ENCODE measurements around the gene CTNNBIP1. TPM values are rescaled to one million over a fixed set of nuclear protein-coding genes. Genes with fewer than 3 reads are reported as not detected.
A peak's percentile ranks its signal among the peaks of the same experiment; 100 is the strongest.

CTNNBIP1 gene
- total and polyA plus RNA-seq, 9 of the 15 experiments (the other 6 are each of a cell fraction or from before 2014, with no cell fraction given) = 0.65 to 29.2 (median 14.7) TPM

- Histone ChIP-seq H3K36me3 (ENCODE audit: control insufficient read depth, insufficient read depth, low read length) (no peaks in the 10 kb centered on the region), H3K27ac (ENCODE audit: extremely low read depth, low read depth, low read length) (peak within 1 kb of the TSS; percentile 27; the same call in 1 of the 3 replicates), H4K20me1 (replicated peaks; ENCODE audit: control insufficient read depth, insufficient read depth, low read length) (peaks cover 4% of the 10 kb centered on the region; the same call in 1 of the 2 replicates), H3K4me1 (replicated peaks in 1 of 2; ENCODE audit: control insufficient read depth in 2 of 2, insufficient read depth in 2 of 2, low read length in 2 of 2) (peaks cover 16 to 28% of the 10 kb centered on the region in 2 experiments), H2AFZ (ENCODE audit: low read depth, low read length) (peak within 1 kb of the TSS; percentile 81), H3K9ac (ENCODE audit: insufficient read depth in 1 of 2, low read depth in 2 of 2, low read length in 2 of 2) (peak within 1 kb of the TSS; percentile 28 to 86; a peak in 3 of 4 replicates), H3K9me3 (replicated peaks; ENCODE audit: control insufficient read depth, insufficient read depth, low read depth, low read length) (no peaks in the 10 kb centered on the region), H3K4me3 (peak within 1 kb of the TSS; percentile 62), H3K27me3 (ENCODE audit: control insufficient read depth in 2 of 2, insufficient read depth in 2 of 2, low read length in 2 of 2) (peaks cover 4 to 26% of the 10 kb centered on the region in 2 experiments; a peak in 4 of 5 replicates), H3K9me1 (ENCODE audit: control insufficient read depth, insufficient read depth, low read length) (no peaks in the 10 kb centered on the region), H3K4me2 (ENCODE audit: insufficient read depth, low read length) (peak within 1 kb of the TSS; percentile 90), H3K79me2 (ENCODE audit: control insufficient read depth, insufficient read depth, low read length) (peaks cover 20% of the 10 kb centered on the region)
- intact Hi-C loops (cut with micrococcal nuclease) = no loop called here
- in situ Hi-C loops (cut with MboI) = no loop called here
- FAIRE-seq (no peak), ATAC-seq (peak; percentile 71), DNase-seq (ENCODE audit: extremely low read depth in 1 of 4, low spot score in 3 of 4) (peak; percentile 92 to 99 (median 98))
- no TSS peak for BruUV-seq (replicated peaks)
- WGBS (ENCODE audit: insufficient coverage, low coverage, missing lambda C conversion rate) = 4% methylated on average over 61 of the region's 93 CpGs
- ChIA-PET CTCF (ENCODE audit: low intra/inter-chr PET ratio) (no interaction called here), POLR2A (no interaction called here)
- 0 out of 2 replicates have a peak, but pooled peaks have one; percentile 59 for TF ChIP-seq XRCC5 (IDR thresholded peaks at IDR 0.05; ENCODE audit: low read depth, low read length)
- TF ChIP-seq CC2D1A (IDR thresholded peaks at IDR 0.05) = 0 out of 2 replicates have a peak, but pooled peaks have one; percentile 23
- peak; percentile 33 to 78; a peak in 3 of 4 replicates for TF ChIP-seq MAZ (CRISPR knock-in tag; conservative IDR thresholded peaks at IDR 0.05 in 1 of 2, IDR thresholded peaks at IDR 0.05 in 1 of 2)
- TF ChIP-seq HMGN3 (IDR thresholded peaks at IDR 0.05; ENCODE audit: borderline replicate concordance, extremely low read depth, insufficient read length, low read depth, low read length) = peak; percentile 65
- TF ChIP-seq DMBX1 (CRISPR knock-in tag; IDR thresholded peaks at IDR 0.05; ENCODE audit: borderline replicate concordance) = peak; percentile 92; the same call in 1 of the 2 replicates
- TF ChIP-seq CTBP1 (IDR thresholded peaks at IDR 0.05; ENCODE audit: borderline replicate concordance) = peak; percentile 36
- TF ChIP-seq ATF1 (CRISPR knock-in tag; IDR thresholded peaks at IDR 0.05) = no peak
- TF ChIP-seq ATF1 (tag; IDR thresholded peaks at IDR 0.05) = 0 out of 2 replicates have a peak, but pooled peaks have one; percentile 12
- no peak for TF ChIP-seq JUN (IDR thresholded peaks at IDR 0.05; ENCODE audit: borderline replicate concordance, low read depth, low read length)
- 0 out of 2 replicates have a peak, but pooled peaks have one; percentile 48 for TF ChIP-seq JUN (CRISPR knock-in tag; IDR thresholded peaks at IDR 0.05; ENCODE audit: borderline replicate concordance)
- TF ChIP-seq NR2C2 (CRISPR knock-in tag; IDR thresholded peaks at IDR 0.05) = no peak
- TF ChIP-seq NR2C2 (tag; IDR thresholded peaks at IDR 0.05) = peak; percentile 62; the same call in 1 of the 2 replicates
- no peak for TF ChIP-seq ADNP (tag; IDR thresholded peaks at IDR 0.05)
- TF ChIP-seq CAMTA2 (CRISPR knock-in tag; conservative IDR thresholded peaks at IDR 0.05) = no peak
- TF ChIP-seq CHD4 (IDR thresholded peaks at IDR 0.05; ENCODE audit: insufficient read depth, insufficient replicate concordance, low read depth, low read length, poor library complexity, severe bottlenecking) = peak; percentile 9
- TF ChIP-seq YY1 (IDR thresholded peaks at IDR 0.05; ENCODE audit: borderline replicate concordance in 1 of 3, control insufficient read depth in 1 of 3, extremely low read depth in 1 of 3, insufficient read depth in 3 of 3, insufficient read length in 1 of 3, insufficient replicate concordance in 2 of 3, low read depth in 1 of 3, low read length in 2 of 3) = peak; percentile 85 to 97 (median 97)
- TF ChIP-seq CXXC5 (CRISPR knock-in tag; IDR thresholded peaks at IDR 0.05) = peak; percentile 75
- TF ChIP-seq CBFA2T3 (IDR thresholded peaks at IDR 0.05) = peak; percentile 71
- no peak for TF ChIP-seq HBP1 (CRISPR knock-in tag; IDR thresholded peaks at IDR 0.05)
- peak; percentile 72; the same call in 1 of the 2 replicates for TF ChIP-seq ZKSCAN8 (CRISPR knock-in tag; IDR thresholded peaks at IDR 0.05)
These were observed 85.9 kb downstream of the CTNNBIP1 start, which contains the start of gene CLSTN1 for GRCh38 chr1:9823943-9824701. Gene CLSTN1 (minus strand): TSS chr1:9823965. CDS start chr1:9823733, 232 bp downstream.
